ENCODE data around the gene CAVIN2.

The CAVIN2 gene

GRCh38 chr2:191815010-191815409 is 31.9 kb downstream of the CAVIN2 start:
- no peak overlapping the region for H3K4me3 Mint-ChIP-seq
- no peaks in the 10 kb centered on the region for H3K9me3 Mint-ChIP-seq
- no peaks in the 10 kb centered on the region for H3K4me1 Mint-ChIP-seq (ENCODE audit: low read depth)
- H3K27ac Mint-ChIP-seq, result no peak overlapping the region
- no peak for DNase-seq (ENCODE audit: low spot score)
- no peaks in the 10 kb centered on the region for H3K36me3 Mint-ChIP-seq (ENCODE audit: low read depth)
- peaks cover 26% of the 10 kb centered on the region for H3K27me3 Mint-ChIP-seq (ENCODE audit: low read depth)

GRCh38 chr2:191813943-191814342 is 32.9 kb downstream of the CAVIN2 start:
- H3K27me3 Mint-ChIP-seq (ENCODE audit: low read depth), result peaks cover 22% of the 10 kb centered on the region
- no peak overlapping the region for H3K27ac Mint-ChIP-seq
- H3K9me3 Mint-ChIP-seq, result no peaks in the 10 kb centered on the region
- no peak for DNase-seq (ENCODE audit: low spot score)
- H3K36me3 Mint-ChIP-seq (ENCODE audit: low read depth), result no peaks in the 10 kb centered on the region
- H3K4me1 Mint-ChIP-seq (ENCODE audit: low read depth), result no peaks in the 10 kb centered on the region
- no peak overlapping the region for H3K4me3 Mint-ChIP-seq

DNA sequence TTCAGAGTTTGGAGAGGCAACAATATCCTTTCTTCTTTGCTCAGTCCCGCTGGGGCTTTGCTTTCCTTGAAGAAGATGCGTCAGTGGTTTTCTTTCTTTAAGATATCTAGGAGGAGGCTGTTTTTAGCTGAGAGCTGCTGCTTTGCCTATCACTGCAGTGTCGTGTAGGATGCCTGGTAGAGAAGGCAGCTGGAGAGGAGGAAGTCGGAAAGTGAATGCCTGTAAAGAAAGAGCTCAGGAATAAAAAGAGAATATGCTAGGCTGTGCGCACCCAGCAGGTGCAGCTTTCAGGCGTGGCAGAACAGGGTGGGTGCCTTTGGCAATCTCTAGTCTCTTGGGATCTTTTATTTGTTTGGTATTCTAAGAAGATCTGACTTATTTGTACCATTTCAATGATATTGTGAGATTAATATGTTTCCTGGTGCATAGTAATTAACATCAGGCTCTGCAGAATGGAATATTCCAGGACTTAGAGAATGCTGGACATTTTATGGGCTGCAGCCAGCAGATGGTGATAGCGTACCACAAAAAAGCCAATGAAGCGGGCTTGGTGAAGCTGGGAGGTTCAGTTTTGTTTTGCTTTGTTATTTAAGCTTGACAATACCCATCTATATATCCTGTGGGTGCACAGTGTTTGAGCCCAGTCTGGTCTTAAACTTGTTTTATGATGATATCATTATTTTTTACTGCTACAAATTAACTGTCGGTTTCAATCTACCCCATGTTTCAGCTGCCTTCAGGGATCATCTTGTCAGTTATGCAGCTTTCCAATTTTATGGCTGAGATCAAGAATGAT is 34.9 kb downstream of the CAVIN2 start:
- no peak overlapping the region for H3K4me3 Mint-ChIP-seq
- DNase-seq (ENCODE audit: low spot score), result no peak
- H3K4me1 Mint-ChIP-seq (ENCODE audit: low read depth), result no peaks in the 10 kb centered on the region
- H3K27me3 Mint-ChIP-seq (ENCODE audit: low read depth), result peaks cover 20% of the 10 kb centered on the region
- H3K9me3 Mint-ChIP-seq, result no peaks in the 10 kb centered on the region
- H3K27ac Mint-ChIP-seq, result no peak overlapping the region
- no peaks in the 10 kb centered on the region for H3K36me3 Mint-ChIP-seq (ENCODE audit: low read depth)

DNA sequence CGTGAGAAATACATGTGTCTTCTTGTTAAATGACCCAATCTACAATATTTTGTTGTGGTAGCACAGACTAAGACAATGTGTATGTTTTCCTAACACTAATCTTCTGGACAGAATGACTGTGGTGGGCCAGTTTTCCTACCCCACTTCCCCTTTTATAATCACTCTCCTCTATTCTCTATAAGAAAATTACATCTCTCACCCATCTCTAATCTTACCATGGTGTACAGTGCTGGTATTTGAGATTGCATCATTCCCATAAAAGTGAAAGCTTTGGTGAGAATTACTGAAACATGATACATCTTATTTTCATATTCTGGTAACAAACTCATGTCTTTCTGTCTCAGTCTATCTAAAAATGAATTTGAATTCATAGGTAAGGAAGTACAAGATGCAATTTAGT is 40.5 kb downstream of the CAVIN2 start:
- Mint-ChIP-seq H3K9me3 (no peaks in the 10 kb centered on the region), H3K36me3 (ENCODE audit: low read depth) (no peaks in the 10 kb centered on the region)

GRCh38 chr2:191804766-191805165 is 42.1 kb downstream of the CAVIN2 start:
- no peak overlapping the region for H3K27ac Mint-ChIP-seq

More for the DNA sequence above, 40.5 kb downstream of the CAVIN2 start:
- H3K27ac Mint-ChIP-seq, result no peak overlapping the region
- no peak overlapping the region for H3K4me3 Mint-ChIP-seq
- no peaks in the 10 kb centered on the region for H3K4me1 Mint-ChIP-seq (ENCODE audit: low read depth)
- H3K27me3 Mint-ChIP-seq (ENCODE audit: low read depth), result peaks cover 16% of the 10 kb centered on the region
- DNase-seq (ENCODE audit: low spot score), result no peak

DNA sequence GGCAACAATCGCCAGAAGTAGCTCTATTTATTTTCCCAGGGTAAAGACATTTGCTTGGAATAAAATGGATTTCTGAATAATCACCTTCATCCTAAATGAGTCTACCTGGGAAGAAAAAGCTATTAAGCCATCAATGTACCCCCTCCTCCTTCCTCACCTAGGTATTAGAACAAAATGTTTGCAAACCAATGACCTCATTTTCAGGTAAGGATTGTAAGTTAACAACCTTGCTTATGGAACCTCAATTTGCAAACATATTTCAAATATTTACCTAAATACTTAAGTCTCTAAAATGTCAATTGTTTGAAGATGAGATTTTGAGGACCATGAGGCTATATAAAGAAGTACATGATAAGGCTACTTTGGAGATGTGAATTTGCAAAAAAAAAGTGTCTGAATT is 43.9 kb downstream of the CAVIN2 start:
- Mint-ChIP-seq H3K4me3 (no peak overlapping the region), H3K36me3 (ENCODE audit: low read depth) (no peaks in the 10 kb centered on the region), H3K9me3 (no peaks in the 10 kb centered on the region), H3K27me3 (ENCODE audit: low read depth) (peaks cover 13% of the 10 kb centered on the region), H3K27ac (no peak overlapping the region), H3K4me1 (ENCODE audit: low read depth) (no peaks in the 10 kb centered on the region)
- DNase-seq (ENCODE audit: low spot score), result no peak

More at GRCh38 chr2:191804766-191805165, 42.1 kb downstream of the CAVIN2 start:
- Mint-ChIP-seq H3K9me3 (no peaks in the 10 kb centered on the region), H3K27me3 (ENCODE audit: low read depth) (peaks cover 14% of the 10 kb centered on the region), H3K4me1 (ENCODE audit: low read depth) (no peaks in the 10 kb centered on the region), H3K4me3 (no peak overlapping the region), H3K36me3 (ENCODE audit: low read depth) (no peaks in the 10 kb centered on the region)
- no peak for DNase-seq (ENCODE audit: low spot score)

DNA sequence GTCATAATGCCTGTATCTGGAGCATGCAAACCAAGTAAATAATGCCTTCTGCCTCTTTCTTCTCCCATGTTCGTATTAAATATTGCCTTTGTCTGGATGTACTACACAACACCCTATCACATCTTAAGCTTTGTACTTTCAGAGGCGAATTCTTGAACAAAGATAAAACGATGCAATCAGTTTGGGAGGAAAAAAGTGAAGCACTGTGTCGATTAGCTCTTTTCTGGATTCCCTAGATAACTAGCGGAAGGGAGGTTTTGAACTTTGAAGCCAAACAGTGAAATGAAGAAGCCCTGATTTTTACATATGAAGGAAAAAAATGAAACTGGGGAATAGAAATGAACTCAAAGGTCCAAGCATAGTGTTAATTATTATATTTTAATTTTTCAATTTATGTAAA is 44.7 kb downstream of the CAVIN2 start:
- Mint-ChIP-seq H3K27me3 (ENCODE audit: low read depth) (peaks cover 15% of the 10 kb centered on the region), H3K9me3 (no peaks in the 10 kb centered on the region), H3K36me3 (ENCODE audit: low read depth) (no peaks in the 10 kb centered on the region), H3K4me1 (ENCODE audit: low read depth) (no peaks in the 10 kb centered on the region), H3K27ac (no peak overlapping the region), H3K4me3 (no peak overlapping the region)
- no peak for DNase-seq (ENCODE audit: low spot score)

- Mint-ChIP-seq H3K4me1 (ENCODE audit: low read depth) (no peaks in the 10 kb centered on the region), H3K36me3 (ENCODE audit: low read depth) (no peaks in the 10 kb centered on the region), H3K27ac (no peak overlapping the region), H3K4me3 (no peak overlapping the region), H3K9me3 (no peaks in the 10 kb centered on the region), H3K27me3 (ENCODE audit: low read depth) (peaks cover 12% of the 10 kb centered on the region)
- DNase-seq (ENCODE audit: low spot score), result no peak
Measured at GRCh38 chr2:191800874-191801273, 46.0 kb downstream of the CAVIN2 start.

DNA sequence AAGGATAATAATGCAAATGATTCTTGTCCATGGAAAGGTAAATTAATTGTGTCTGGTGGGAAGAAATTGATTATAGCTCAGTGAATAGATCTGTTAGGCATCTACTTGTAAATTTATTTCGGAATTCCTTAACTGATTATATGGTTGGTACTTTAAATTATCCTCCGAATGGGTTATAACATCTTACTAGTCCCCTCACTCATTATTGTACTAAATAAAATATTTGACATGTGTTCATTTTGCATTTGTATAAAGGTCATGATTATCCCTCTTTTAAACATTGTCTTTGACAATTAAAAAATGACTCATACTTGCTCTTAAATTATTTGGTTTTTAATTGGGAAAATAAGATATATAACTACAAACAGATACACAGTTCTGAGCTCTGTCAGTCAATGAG is 47.4 kb downstream of the CAVIN2 start:
- H3K4me3 Mint-ChIP-seq, result no peak overlapping the region
- peaks cover 12% of the 10 kb centered on the region for H3K27me3 Mint-ChIP-seq (ENCODE audit: low read depth)
- no peaks in the 10 kb centered on the region for H3K9me3 Mint-ChIP-seq
- no peaks in the 10 kb centered on the region for H3K4me1 Mint-ChIP-seq (ENCODE audit: low read depth)
- no peak overlapping the region for H3K27ac Mint-ChIP-seq
- no peak for DNase-seq (ENCODE audit: low spot score)
- H3K36me3 Mint-ChIP-seq (ENCODE audit: low read depth), result no peaks in the 10 kb centered on the region

DNA sequence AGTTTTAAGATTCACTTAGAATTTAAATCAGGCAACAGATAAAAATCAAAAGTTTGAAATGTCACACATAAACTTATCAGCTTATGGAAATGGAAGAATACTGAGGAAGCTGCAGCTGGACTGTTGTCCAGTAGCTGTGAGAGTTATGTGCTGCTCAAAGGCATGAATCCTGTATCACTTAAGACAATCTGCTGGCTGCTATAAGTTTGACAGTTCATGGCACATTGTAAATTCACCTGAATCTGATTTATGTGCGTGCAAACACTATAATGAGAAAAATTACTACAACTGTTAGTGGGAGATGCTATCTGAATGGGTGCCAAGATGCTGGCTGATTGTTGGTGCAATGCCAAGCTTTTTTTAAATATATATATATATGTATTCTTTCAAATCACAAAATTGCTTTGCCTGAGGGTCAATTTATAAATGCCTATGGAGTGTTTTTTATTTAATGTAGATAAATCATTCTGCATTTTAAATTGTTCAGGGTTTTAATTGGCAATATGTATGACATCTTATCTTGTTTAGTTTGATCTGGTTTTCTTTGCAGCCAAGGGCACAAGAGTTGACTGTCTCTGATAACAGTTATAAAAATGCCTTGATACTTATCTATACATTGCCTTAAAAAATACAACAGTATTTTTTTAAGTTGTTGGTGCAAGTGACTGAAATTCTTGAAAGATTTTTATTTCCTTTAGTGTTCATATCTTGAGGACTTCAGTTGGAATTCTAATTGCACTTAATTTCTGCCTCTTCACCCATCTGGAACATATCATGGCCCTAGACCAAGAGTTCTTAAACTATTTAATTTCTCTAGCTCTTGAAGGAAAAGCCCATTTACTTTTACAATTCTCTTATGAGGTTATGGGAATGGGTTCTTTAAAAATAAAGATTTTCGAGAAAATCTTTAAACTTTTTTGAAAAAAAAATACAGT is 48.7 kb downstream of the CAVIN2 start:
- H3K27me3 Mint-ChIP-seq (ENCODE audit: low read depth), result peaks cover 10% of the 10 kb centered on the region

DNA sequence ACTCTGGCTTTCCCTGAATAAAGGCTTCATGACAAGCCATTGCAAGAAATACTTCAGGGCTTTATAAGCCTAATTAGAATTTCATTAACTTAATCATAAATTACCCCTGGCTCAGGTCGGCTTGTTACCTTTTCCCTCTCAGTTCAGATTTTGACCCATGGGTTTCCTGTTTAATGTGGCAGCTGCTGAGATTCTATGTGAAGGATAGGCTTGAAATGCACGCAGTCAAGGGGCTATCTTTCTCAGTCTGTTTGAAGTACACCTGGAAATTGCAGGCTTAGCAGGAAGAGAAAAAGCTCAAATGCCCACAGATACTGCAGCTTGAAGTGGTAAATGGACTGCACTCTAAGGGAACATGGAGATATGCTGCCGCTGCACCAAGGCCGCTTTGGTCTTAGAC is 49.4 kb downstream of the CAVIN2 start:
- Mint-ChIP-seq H3K4me3 (no peak overlapping the region), H3K9me3 (no peaks in the 10 kb centered on the region), H3K27ac (no peak overlapping the region), H3K4me1 (ENCODE audit: low read depth) (no peaks in the 10 kb centered on the region), H3K36me3 (ENCODE audit: low read depth) (no peaks in the 10 kb centered on the region), H3K27me3 (ENCODE audit: low read depth) (peaks cover 12% of the 10 kb centered on the region)
- no peak for DNase-seq (ENCODE audit: low spot score)

More for the DNA sequence above, 48.7 kb downstream of the CAVIN2 start:
- no peaks in the 10 kb centered on the region for H3K36me3 Mint-ChIP-seq (ENCODE audit: low read depth)
- no peak overlapping the region for H3K27ac Mint-ChIP-seq
- H3K9me3 Mint-ChIP-seq, result no peaks in the 10 kb centered on the region
- DNase-seq (ENCODE audit: low spot score), result no peak
- H3K4me3 Mint-ChIP-seq, result no peak overlapping the region
- no peaks in the 10 kb centered on the region for H3K4me1 Mint-ChIP-seq (ENCODE audit: low read depth)

DNA sequence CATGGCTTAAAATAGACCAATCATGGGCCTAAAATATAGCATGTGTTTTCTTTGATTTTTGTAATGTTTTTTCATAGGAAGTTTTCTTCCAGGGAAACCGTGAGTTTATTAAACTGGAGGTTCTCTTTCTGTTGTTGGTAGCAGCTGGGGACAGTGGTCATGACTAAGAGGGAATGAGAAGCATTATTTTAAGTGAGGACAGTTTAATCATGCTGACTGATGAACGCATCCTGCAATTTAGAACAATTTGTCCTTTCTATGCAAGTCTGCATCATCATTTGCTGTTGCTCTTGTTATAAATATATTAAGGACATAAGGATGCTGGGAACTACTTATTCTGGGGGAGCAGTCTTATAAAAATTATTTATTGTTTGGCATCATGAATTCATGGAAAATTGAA is 51.2 kb downstream of the CAVIN2 start:
- Mint-ChIP-seq H3K36me3 (ENCODE audit: low read depth) (no peaks in the 10 kb centered on the region), H3K27ac (no peak overlapping the region), H3K27me3 (ENCODE audit: low read depth) (peaks cover 15% of the 10 kb centered on the region), H3K4me3 (no peak overlapping the region), H3K4me1 (ENCODE audit: low read depth) (no peaks in the 10 kb centered on the region), H3K9me3 (no peaks in the 10 kb centered on the region)
- DNase-seq (ENCODE audit: low spot score), result no peak

DNA sequence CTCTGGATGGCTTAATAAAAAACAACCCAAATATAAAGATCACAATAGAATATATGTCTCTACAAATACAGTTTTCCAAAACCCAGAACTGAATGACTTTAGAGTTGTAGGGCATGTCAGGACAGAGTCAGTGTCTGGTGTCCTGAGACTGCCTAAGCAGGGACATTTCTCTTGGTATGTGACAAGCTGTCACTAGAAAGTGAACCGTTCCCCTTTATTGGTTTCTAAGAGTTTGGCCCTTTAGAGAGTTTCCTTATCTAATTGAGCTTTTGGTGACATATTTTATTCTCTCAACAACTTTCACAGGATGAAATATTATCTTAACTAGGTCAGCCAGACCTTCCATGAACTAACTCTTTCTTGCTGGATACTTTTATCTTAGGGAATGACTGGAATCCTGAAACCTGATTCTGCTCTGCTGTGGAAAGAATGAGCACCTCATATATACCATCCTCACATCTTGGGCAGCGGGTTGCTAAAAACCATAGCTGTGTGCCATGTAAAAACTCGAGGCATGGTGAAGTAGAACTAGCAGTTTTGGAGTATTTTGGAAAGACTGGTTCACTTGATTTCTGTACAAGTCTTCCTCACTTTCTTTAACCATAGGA is 54.8 kb downstream of the CAVIN2 start:
- no peak overlapping the region for H3K4me3 Mint-ChIP-seq
- no peaks in the 10 kb centered on the region for H3K9me3 Mint-ChIP-seq
- peaks cover 26% of the 10 kb centered on the region for H3K27me3 Mint-ChIP-seq (ENCODE audit: low read depth)
- no peaks in the 10 kb centered on the region for H3K36me3 Mint-ChIP-seq (ENCODE audit: low read depth)
- no peak for DNase-seq (ENCODE audit: low spot score)
- no peak overlapping the region for H3K27ac Mint-ChIP-seq
- H3K4me1 Mint-ChIP-seq (ENCODE audit: low read depth), result peaks cover 6% of the 10 kb centered on the region

GRCh38 chr2:191790737-191791136 is 56.2 kb downstream of the CAVIN2 start:
- Mint-ChIP-seq H3K27me3 (ENCODE audit: low read depth) (peaks cover 32% of the 10 kb centered on the region), H3K4me3 (no peak overlapping the region), H3K36me3 (ENCODE audit: low read depth) (no peaks in the 10 kb centered on the region), H3K4me1 (ENCODE audit: low read depth) (peaks cover 14% of the 10 kb centered on the region), H3K9me3 (no peaks in the 10 kb centered on the region), H3K27ac (no peak overlapping the region)
- no peak for DNase-seq (ENCODE audit: low spot score)
